ENCODE results near the gene SH3PXD2B. TPM values are rescaled to one million over a fixed set of nuclear protein-coding genes. Genes with fewer than 3 reads are reported as not detected.
"Not testable (repeated sequence)": the region's sequence is repeated elsewhere in the genome, so short reads cannot be mapped to it uniquely, and the experiment has no call there.

SH3PXD2B gene
- total RNA-seq, 1 experiment from 2014 or later, result 1.3 TPM

DNA sequence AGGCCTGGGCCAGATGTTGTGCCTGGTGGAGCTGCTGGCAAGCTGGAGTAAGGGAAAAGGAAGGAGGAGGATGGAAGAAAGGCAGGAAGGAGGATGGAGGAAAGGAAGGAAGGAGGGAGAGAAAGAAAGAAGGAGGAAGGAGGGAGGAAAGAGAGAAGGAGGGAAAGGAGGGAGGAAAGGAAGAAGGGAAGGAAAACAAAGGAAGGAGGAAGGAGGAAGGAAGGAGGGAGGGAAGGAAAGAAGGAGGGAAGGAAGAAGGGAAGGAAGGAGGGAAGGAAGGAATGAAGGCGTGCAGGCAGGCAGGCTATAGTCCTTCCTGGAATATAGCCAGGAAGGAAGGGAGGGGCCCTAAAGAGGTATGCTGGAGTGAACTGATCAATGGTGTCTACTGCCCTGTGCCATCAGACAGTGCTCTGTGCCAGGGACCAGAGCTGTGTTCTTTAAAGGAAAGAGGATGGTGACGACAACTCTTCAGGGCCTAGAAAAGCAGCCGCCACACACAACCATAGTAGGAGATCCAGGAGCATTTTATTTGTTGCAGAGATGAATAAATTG lies 109.4 kb downstream of the SH3PXD2B start:
- DNase-seq (ENCODE audit: low spot score), result no peak

DNA sequence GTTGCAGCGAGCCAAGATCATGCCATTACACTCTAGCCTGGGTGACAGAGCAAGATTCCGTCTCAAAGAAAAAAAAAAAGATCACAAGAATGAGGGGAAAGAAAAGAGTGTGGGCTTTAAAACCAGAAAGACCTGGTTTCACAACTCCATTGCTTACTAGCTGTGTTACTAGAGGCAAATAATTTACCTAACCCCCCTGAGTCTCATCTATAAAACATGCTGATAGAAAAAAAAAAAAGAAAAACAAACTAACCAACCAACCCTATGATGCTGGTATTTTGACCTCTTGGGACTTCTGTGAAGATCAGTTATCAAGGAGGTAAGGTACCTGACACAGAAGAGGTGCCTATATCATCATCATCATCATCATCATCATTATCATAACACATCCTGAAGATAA lies 110.6 kb downstream of the SH3PXD2B start:
- no peak for DNase-seq (ENCODE audit: low spot score)

DNA sequence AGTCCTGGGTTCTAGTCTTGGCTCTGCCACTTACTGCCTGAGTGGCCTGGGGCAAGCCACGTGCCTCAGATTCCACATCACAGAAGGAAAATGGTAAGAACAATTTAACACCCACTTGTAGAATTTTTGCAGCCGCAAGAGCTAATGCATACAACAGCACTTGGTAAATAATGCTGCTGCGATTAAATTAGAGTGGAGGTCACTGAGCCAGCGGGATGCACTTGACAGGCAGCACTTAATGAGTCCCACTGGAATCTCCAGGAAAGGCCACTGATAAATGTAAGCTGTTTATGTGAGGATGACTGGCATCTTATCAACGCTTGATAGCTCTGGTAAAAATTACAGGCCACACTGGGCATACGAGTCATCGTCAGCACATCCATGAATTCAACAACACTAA lies 111.4 kb downstream of the SH3PXD2B start:
- DNase-seq (ENCODE audit: low spot score), result no peak

DNA sequence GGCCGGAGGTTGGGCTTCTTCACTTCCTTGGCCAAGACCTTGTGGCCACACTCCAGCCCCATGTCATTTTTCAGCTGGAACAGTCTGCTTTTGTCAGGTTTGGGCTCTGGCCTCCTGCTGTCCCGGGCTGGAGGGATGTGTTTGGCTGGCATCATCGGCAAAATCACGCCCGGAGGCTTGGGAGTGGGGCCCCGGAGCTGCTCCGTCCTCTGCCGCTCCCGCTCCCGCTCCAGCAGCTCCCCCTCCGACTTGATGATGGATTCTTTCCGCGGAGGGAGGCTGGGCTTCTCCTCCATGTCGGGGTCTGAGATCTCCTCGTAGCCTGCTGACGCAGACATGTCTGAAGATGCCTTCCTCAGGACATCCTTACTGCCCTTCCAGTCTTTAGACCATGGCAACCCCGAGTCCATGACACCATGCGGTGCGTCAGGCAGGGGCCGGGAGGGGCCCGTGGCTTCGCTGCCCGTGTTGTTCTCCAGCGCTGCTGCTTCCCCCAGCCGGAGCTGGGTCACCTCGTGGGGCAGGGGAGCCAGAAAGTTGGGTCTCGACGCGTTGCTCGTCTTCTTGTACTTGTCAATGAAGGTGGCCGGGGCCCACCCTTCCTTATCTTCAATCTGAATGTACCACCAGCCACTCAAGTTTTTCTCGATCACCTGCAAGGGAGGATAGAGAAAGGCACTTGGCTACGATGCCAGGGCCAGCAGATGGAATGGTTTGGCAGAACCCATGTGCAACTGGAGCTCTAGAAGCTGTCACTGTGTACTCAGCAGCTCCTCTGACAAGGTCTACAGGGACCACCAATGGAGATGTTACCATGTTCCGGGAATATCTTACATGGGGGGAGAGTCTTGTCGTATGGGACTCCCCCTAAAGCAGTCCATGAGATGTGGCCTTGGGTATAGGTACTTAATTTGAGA lies 114.8 kb downstream of the SH3PXD2B start:
- DNase-seq (ENCODE audit: low spot score), result no peak

DNA sequence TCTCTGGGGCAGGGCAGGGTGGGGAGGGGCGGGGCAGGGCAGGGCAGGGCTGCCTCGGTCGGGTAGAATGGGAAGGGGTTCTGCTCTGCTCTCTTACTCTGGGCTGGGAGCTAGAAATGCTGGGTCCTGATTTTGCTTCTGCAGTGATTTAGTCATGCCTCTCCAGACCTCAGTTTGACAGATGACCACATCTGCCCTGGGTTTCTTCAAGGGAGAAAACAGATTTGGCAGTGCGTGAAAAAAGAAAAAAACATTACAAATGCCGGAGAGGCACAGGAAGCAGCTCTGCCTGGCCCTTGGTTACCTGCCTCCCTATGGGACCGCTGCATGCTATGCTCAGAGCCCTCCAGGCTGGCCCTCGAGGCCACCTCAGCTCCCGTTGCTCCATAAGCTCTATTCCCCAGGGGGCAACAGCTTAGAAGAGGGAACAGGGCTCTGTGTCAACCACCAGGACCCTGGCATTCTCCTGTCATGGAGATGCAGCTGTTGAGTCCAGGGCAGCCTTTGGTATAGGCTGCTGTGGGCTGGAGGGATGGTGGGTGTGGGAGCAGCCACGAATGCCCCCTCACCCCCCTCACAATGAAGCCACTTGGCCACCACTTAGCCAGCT lies 117.5 kb downstream of the SH3PXD2B start:
- no peak for DNase-seq (ENCODE audit: low spot score)

DNA sequence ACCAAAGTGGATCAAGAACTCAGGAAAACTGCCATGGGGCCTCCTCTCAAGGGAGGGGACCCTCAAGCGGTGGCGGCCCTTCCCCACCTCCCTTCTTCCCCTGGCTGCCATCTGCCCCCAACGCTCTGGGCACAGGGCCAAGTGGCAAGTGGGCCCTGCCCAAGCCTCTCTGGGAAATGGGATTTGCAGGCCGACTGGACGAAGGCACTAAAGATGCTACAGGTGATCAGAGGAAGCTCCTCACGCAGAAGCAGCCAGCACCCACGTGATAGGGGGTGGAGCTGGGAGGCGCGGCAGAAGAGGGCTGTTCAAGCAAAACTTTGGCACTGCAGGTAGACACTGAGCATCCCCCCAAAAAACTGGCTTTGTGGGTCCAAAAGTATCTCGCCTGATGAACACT lies 118.1 kb downstream of the SH3PXD2B start:
- no peak for DNase-seq (ENCODE audit: low spot score)

DNA sequence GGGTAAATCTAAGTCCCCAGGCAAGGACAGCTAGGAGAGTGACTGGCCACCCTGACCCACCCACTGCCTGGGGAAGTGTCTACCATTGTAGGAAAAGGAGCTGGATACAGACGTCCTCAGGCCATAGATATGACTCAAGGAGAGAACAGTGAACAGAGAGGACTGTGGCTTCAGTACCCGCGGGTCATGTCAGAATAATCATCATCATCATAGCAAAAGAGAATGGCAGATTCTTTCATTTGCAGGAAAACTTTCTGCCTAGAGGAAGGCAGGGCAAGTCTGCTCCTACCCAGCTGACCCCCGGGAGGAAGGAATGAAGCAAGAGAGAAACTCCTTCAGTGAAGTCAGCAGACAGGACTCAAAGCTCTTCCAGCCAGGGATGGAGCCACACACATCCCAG lies 118.6 kb downstream of the SH3PXD2B start:
- no peak for DNase-seq (ENCODE audit: low spot score)

DNA sequence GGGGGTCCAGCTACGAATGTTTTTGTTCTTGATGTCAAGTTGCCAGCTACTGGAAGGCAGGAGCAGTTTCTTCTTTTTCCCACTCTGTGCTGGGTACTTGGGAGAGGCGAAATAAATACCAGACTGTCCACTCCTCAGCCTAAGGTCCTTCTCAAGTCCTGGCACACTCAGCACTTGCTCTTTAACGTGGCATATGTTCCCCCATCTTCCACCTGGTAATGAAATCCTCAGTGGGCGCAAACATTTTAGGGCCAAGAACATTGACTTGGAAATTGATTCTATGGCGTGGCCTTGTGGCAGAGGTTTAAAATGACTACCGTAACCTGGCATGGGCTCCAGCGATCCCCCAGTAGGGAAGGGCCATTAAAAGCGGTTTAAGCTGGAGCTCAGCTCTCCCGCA lies 119.7 kb downstream of the SH3PXD2B start:
- no peak for DNase-seq (ENCODE audit: low spot score)

DNA sequence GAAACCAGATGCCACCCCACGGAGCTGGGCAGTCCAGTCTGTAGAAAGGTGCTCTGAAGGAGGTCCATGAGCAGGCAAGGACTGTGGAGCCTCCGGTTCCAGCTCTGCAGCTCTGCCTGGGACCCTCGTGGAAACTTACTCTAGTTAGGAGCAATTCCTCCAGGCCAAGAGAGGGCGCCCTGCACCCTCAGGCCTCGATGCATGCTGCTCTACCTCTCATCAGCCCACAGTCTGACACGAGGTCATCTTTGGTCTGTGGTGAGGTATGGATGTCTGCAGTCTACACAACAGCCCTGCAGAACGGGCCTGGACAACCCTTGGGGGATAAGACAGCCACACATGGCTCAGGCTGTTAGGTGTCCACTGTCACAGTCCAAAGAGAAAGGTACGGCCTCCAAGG lies 120.1 kb downstream of the SH3PXD2B start:
- no peak for DNase-seq (ENCODE audit: low spot score)

DNA sequence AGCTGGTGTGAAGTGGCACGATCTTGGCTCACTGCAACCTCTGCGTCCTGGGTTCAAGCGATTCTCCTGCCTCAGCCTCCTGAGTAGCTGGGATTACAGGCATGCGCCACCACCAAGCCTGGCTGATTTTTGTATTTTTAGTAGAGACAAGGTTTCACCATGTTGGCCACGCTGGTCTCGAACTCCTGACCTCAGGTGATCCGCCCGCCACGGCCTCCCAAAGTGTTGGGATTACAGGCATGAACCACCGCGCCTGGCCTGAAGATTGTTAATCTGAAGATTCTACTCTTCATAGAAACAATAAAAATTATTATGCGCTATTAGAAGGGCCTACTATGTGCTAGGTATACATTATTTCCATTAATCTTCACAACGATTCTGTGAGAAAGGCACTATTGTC lies 127.4 kb downstream of the SH3PXD2B start:
- DNase-seq (ENCODE audit: low spot score), result not testable (repeated sequence)

DNA sequence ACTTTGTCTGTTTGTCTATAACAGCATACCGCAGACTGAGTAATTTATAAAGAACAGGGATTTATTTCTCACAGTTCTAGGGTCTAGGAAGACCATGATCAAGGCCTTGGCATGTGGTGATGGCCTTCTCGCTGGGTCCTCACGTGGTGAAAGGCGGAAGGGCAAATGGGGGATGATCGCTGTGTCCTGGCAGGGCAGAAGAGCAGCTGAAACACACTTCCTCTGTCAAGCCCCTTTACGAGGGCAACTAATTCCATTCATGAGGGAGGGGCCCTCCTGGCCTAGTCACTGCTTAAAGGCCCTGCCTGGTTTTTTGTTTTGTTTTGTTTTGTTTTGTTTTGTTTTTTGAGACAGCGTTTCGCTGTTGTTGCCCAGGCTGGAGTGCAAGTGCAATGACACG lies 128.9 kb downstream of the SH3PXD2B start:
- DNase-seq (ENCODE audit: low spot score), result no peak

DNA sequence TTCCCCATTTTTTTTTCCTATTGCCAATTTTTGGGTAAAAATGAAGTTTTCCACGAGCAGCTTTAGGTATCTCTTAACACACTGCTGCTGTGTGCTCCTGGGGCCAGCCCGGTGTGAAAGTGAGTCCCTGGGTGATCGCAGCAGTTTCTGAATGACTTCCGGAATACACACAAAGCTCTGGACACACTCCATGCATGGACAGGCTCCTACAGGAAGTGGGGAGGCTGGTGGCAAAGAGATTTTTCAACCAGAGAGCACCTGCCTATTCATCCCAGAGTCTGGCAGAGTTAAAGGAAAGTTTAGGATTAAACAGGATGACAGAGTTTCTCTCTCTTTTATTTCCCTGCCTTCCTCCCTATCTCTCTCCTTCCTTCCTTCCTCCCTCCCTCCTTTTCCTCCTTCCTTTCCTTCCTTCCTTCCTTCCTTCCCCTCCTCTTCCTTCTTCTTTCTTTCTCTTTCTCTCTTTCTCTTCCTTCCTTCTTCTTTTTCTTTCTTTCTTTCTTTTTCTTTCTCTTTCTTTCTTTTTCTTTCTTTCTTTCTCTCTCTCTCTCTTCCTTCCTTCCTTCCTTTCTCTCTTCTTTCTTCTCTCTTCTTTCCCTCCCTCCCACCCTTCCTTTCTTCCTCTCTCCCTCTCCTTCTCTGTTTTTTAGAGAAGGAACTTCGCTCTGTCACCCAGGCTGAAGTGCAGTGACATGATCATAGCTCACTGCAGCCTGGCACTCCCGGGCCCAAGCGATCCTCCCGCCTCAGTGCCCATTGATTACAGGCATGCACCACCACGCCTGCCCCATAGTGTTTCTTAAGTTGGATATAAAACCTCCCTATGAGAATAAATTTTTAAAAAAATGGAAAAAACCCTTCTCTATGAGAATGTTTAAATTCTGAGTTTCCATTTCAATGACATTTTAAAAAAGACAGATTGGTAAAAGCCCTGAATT lies 132.0 kb downstream of the SH3PXD2B start:
- no peak for DNase-seq (ENCODE audit: low spot score)

DNA sequence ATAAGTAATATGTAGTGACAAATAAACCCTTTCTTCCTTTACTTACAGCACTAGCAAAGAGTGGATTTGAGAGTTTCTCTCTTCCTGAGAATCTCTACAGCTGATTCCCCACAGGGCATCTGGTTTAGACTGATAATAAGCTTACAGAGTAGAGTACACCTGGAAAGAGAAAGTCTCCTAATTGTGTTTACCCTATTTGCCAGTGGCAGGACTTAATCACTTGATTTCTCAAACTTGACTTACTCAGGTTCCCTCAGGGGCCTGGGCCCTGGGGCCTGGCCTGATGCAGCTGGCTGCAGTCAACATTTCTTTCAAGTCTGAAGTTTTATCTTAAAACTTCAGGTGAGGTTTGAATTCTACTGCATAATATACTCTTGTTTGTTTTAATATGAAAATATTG lies 132.7 kb downstream of the SH3PXD2B start:
- no peak for DNase-seq (ENCODE audit: low spot score)

DNA sequence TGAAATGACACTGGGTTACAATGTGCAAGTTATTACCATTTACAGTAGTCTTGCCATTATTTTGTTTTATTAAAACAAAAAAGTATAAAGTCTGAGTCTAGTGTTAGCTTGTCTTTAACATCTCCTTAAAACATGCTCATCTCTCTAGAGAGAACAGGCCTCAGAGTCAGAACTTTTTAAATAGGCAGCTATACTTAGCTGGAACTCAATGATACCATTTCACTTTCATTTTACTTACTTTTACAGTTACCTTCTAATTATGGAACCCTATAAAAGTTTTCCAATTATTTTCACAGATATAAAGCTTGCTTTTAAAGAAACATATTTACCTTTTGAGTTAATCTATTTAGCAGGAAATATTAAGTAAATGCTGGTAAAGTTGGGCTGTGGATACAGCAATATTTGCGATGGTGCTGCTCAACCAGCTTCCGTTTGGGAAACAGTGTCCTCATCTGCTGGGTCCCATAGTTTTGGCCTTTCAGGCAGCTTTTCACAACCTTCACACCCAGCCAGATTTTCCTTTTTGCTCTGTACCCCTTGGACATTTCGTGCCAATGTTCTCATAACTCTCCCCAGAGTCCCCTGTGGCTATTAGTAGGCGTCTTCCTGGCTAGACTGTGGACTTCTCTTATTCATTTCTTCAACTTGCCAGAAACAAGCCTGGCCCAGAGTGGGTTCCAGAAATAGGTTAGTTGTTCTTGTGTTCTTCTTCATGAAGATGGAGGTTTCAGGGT lies 134.4 kb downstream of the SH3PXD2B start:
- no peak for DNase-seq (ENCODE audit: low spot score)

DNA sequence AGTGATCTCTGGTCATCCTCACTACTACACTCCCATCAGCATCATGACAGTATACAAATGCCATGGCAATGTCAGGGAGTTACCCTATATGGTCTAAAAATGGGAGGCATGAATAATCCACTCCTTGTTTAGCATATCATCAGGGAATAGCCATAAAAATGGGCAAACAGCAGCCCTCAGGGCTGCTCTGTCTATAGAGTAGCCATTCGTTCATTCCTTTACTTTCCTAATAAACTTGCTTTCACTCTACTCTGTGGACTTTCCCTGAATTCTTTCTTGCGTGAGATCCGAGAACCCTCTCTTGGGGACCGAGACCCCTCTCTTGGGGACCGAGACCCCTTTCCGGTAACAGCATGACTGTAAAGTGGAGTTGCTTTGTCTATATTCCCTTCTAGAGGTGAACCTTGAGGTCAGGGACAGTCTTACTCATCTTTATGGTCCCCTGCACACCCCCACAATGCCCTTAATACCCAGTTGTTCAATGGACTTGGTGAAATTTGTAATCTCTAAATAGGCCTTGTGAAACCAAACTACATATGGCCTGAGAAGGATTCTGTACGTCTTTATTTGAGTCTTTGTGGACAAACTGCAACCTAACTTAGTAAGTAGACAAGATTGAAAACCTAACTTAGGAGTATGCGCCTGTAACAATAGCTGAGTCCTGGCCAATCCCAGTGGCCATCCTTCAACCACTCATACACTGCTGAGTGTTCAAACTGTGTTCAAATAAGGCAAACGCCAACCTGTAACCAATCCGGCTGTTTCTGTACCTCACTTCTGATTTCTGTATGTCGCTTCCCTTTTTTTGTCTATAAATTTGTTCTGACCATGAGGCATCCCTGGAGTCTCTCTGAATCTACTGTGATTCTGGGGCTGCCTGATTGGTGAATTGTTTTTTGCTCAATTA lies 138.5 kb downstream of the SH3PXD2B start:
- no peak for DNase-seq (ENCODE audit: low spot score)

DNA sequence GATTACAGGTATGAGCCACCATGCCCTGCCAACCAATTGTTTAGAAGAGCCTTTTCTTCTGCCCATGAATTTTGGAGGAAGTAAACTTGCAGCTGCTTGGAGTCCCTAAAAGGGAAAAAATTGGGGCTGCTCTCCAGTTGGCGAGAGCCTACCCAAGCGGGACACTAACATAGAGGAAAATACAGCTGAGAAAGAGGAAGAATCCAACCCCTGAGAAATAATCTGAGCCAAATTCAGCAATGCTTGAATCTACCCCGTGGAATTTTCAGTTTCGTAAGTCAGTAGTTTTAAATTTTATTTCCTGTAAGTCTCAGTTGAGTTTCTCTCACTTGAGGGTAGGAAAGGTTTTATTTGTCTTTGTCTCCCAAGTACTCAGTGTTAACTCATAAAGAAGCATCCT lies 140.4 kb downstream of the SH3PXD2B start:
- DNase-seq (ENCODE audit: low spot score), result no peak

DNA sequence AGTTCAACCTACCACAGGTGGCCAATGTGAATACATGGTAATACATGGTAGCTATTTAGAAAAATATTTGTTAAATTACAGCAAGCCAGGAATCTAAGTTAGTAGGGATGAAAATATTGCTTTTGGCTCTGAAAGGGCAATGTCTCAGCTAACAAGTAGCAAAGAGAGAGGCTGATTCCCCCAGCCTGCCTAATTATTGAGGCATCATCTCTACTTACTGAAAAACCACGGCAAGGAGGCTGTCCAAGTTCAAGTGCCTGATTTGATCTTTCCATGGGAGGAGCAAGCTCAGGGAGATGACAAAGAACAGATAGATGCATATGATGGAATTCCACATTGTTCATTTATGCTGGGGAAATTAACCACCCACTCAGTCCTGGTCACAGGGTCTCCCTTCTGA lies 142.0 kb downstream of the SH3PXD2B start:
- DNase-seq (ENCODE audit: low spot score), result no peak

DNA sequence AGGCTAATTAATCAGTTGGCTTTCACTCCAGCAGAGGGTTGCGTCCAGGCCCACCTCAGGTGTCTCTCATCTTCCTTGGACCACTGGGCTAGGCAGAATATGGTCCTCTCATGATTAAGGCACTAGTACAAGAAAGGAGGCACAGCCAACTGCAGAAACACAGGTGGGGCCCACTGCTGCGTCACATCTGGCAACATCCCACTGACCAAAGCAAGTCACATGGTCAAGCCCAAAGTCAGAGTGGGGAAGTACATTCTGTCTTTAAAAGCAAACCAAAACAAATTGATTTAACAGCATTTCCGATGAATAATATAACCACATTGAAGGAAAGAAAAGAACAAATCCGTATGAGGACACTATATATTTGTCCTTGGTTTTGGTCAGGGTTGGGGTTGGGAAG lies 142.7 kb downstream of the SH3PXD2B start:
- no peak for DNase-seq (ENCODE audit: low spot score)

DNA sequence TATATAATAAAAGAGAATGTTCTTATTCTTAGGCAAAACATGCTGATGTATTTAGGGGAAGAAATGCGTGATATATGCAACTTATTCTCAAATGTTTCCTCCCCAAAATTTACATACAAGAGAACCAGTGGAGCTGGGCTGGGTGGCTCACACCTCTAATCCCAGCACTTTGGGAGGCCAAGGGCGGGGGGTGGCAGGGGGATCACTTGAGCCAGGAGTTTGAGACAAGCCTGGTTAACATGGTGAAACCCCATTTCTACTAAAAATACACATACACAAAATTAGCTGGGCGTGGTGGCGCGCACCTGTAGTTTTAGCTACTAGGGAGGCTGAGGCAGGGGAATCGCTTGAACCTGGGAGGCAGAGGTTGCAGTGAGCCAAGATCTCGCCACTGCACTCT lies 143.3 kb downstream of the SH3PXD2B start:
- DNase-seq (ENCODE audit: low spot score), result no peak

DNA sequence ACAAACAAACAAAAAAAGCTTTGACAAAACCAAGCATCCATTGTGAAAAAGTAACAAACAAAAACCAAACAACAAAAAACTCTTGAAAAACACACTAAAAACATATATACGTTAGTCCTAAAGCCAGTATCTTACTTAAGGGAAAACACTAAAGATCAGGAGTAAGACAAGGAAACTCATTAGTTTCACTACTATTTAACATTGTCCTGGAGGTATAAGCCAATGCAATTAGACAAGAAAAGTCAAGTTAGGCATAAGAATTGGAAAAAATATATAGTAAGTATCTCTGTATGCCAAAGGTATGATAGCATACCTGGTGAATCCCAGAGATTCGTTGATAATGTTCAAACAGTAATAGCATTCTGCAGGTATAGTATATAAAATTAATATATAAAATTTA lies 148.9 kb downstream of the SH3PXD2B start:
- DNase-seq (ENCODE audit: low spot score), result no peak

Measured in HT-29 (cell line).